Stimulated activated CD8-positive, alpha-beta memory T cell treated with anti-CD3 and anti-CD28 coated beads, Interleukin-4, amount 100 ng/mL, for 48 hours (primary cell): ENCODE results near the gene DYNLT5.
"Not testable (repeated sequence)": the region's sequence is repeated elsewhere in the genome, so short reads cannot be mapped to it uniquely, and the experiment has no call there.

Experiments
- DNase-seq: peaks from one replicate; pipeline ENCODE4 v3.0.0-alpha.2; 2020

Gene DYNLT5

DNA sequence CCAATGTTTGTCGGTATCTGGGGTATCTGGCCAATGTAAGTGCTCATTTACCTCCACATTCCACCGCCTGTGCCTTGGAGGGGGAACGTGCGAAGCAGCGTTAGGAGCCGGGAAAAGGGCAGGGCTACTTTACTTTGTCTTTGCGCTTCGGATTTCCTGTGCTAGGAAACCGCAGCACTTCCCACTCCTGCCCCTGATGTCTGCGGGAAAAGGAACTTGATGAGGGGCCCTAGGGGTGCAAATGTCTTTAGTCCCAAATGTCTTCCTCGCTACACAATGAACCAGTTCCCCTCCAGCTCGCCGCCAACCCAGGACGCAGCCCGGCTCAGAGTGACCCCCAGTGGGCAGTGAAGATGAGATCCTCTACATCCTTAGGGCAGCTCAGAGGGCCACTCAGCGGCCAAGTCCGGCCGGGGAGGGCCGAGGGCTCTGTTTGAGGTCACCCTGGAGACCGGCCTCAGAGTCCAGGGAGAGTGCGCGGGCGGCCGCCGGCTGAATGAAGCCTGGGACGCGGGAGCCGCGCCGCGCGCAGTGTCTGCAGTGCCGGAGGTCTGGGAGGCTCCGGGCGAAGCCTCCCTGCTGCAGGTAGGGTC is at the start of gene DYNLT5:
DYNLT5 (plus strand) TSS at position 460 of the 593 bp plus-strand sequence. CDS start 2,200 bp downstream, outside the sequence.
- DNase-seq = no peak

DNA sequence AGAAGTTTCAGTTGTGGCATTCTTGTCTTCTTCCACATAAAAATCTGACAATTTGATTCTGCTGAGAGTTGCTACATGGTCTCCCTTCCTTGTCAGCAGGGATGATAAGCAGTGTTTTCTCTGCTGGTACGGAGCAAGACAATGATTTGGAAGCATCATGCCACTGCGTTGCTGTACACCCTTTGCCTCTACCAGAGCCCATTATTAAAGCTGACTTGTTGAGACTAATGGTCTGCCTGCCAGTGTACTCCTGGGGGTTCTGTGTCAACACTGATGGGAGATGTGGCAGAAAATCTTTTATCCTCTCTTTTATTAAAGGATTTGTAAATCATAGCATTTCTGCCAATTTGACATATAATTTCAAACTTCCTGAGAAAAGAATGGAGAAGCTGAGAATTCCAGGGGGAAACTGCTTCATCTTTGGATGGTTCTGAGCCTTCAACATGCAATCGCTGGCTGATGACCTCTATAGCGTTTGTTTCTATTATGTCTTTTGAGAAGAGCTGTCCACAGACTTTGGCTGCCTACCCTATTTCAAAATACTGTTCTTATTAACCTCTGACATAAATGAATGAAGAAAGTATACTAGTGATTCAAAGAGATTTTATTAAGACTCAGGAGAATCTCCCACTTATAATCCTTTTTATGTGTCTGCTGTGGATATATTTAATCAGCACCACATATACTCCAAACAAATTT is 47.9 kb upstream of the DYNLT5 start:
- no peak for DNase-seq

GRCh38 chr1:66705110-66705509 is 47.1 kb upstream of the DYNLT5 start:
- no peak for DNase-seq

DNA sequence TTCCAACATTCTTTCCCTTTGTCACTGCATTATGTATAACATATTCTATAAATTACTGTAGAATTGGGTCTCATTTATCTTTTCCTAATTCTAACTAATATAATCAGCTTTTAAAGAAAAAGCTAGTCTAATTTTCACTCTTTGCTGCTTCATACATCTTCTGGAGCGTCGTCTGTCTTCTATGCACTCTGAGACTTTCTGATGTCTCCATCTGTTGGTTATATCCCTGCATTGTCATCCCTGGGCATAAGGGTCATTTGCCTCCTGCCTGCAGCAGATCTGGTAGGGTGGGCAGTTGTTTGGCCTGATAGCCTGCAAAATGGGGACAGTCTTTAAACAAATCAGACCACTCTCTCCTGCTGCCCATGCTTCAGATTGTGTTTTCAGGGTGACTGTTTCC is 40.8 kb upstream of the DYNLT5 start:
- no peak for DNase-seq

- no peak for DNase-seq
These were observed 39.4 kb upstream of the DYNLT5 start for GRCh38 chr1:66712839-66713238.

DNA sequence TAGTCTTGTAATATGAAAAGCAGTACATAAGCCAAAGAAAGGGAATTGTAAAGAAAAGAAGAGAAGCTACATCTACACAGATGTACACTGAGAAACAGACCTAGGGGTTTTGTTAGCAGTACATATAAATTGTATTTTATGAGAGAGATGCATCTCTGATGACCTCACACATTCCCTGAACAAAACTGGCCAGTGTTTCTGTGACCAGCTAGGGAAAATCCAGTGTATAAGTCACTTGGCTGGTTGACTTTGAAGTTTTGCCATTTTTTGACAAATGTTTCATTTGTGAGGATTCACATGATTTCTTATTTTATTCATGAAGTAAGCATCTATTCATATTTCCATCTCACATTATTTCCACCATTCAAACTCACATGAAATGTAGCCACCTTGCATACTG is 28.3 kb upstream of the DYNLT5 start:
- DNase-seq = no peak

- DNase-seq = peak; percentile 61
These were observed 26.2 kb upstream of the DYNLT5 start for GRCh38 chr1:66725885-66726665.

DNA sequence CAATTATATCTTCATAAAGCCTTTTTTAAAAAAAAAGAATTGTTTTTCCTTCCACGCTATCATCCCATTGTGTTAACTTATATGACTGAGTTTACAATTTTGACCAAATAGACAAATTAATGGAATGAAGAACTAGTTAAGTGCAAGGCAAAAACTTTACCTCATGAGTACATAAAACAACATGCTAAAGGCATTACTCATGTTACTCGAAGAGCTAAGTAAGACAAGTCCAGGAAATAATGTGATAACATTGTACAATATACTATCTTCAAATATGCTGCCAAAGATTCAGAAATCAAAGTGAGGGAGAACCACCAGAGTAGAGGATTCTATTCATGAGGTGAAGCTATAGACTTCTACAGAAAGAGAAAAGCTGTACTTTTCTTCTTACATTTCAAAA is 24.2 kb upstream of the DYNLT5 start:
- no peak for DNase-seq

GRCh38 chr1:66728716-66729115 is 23.5 kb upstream of the DYNLT5 start:
- DNase-seq = not testable (repeated sequence)

DNA sequence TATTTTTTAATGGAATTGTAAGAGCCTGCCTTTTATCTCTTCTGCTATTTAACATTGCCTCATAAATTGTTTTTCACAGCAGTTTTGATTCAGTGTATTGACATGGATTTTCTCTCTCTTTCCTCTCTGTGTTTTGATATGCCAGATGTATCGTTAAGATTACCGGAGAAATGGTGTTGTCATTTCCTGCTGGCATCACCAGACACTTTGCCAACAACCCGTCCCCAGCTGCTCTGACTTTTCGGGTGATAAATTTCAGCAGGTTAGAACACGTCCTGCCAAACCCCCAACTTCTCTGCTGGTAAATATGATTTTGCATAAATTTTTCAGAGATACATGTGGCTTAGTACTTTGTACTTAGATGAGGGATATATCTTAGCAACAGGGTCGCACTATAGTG is 23.1 kb upstream of the DYNLT5 start:
- no peak for DNase-seq

DNA sequence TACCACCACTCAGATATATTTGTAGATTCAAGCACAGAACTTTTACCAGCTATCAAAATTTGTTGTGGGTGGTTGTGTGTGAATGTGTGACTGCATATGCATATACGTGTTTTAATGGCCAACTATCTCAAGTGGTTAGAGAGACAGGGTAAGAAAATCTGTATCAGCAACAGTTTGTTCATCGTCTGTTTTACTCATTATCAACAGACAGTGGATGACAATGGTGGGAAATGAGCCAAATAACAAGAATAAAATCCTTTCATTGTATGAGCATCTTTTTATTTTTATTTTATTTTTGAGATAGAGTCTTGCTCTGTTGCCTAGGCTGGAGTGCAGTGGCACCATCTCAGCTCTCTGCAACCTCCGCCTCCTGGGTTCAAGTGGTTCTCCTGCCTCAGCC is 22.7 kb upstream of the DYNLT5 start:
- DNase-seq = no peak

DNA sequence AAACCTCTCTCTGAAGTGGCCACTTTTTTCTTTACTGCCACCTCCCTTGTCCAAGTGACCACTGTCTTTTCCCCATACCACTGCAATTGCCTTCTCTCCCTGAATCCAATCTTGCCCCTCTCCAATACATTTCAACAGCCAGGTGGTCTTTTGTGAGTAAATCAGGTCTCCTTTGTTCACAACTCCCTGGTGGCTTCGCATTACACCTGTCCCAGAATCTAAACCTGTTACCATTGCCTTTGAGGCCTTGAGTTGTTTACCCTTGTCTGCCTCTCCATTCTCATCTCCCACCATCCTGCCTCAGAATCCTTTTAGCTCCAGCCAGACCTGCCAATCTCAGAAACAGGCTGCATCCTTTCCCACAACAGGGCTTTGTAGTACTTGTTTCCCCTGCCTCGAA is 21.8 kb upstream of the DYNLT5 start:
- DNase-seq = no peak

- DNase-seq = no peak
These were observed 20.9 kb upstream of the DYNLT5 start for GRCh38 chr1:66731170-66731865.

DNA sequence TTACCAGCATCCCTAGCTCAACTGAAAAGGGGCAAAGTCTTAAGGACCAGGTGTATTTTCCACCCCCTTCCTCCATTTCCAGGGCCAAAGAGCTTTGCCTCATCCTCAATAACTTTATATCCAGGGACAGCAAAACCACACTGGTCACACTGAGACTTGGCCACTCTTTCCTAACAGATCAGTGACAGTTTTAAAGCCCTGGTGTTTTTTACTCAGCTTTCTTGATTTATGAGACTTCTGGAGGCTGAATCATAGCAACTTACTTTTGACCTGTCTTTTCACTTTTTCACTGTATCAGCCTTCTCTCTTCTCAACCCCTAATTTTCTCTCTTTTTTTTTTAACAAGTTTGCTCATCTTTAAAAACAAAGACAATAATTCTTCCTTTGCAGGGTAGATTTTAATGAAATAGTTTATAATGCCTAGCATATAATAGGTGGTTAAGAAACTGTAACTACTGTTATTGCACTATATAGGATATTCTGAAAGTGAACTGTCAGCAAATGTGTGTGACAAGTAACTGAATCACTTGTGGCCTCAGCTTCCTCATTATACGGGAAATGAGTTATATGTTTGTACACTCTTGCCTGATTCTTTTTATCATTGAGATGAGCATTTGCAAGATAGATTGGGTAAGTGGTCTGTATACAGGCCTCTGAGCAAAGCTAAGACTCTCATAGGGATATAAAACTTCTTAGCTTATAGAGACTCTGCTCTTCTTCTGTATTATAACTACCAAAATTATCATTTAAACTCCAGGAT is 19.7 kb upstream of the DYNLT5 start:
- DNase-seq = no peak

GRCh38 chr1:66733348-66734017 is 18.8 kb upstream of the DYNLT5 start:
- DNase-seq = no peak

- not testable (repeated sequence) for DNase-seq
These were observed 17.7 kb upstream of the DYNLT5 start for GRCh38 chr1:66734531-66734930.

DNA sequence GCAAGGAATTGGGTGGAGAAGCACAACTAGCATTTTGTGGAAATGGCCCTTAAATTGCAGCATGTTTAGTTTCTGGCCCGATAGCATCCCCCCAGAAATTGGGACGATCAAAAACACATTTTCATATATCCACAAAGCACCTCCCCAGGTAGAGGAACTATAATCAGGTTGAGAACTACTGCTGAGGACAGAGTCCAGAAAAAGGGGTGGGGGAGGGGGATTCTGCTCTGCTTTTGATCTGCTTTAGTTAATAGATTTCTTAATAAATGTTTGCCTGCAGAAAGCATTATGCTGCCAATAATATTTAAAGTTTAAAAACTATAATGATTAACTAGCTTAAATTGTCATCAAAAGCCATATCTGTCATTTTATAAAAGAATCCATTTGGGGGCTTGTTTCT is 14.4 kb upstream of the DYNLT5 start:
- no peak for DNase-seq

- DNase-seq = no peak
These were observed 12.7 kb upstream of the DYNLT5 start for GRCh38 chr1:66739401-66740157.

- no peak for DNase-seq
These were observed 6.8 kb upstream of the DYNLT5 start for GRCh38 chr1:66745451-66745850.

- DNase-seq = no peak
These were observed 4.8 kb upstream of the DYNLT5 start for GRCh38 chr1:66747501-66747900.

DNA sequence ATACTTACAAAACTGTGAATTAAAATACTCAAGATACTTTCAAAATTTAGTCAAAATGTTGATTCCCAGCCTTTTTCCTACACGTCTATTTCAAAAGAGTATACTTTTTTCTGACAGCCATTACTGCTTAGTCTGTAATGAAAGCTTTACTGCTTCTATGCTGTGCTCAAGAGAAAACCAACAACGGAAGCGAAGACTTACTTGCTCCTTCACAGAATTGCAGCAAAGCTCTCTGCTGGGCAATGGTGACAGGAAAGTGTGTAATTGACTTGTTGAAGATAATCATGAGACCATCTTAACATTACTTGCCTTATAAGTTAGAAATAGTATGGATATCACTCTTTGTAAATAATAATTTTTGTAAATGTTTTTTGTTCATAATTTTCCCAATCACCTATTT is 1.7 kb upstream of the DYNLT5 start:
- DNase-seq = no peak
